HFFc6 (cell line): Measurements from ENCODE around the gene VPS9D1. TPM values are rescaled to one million over a fixed set of nuclear protein-coding genes. Genes with fewer than 3 reads are reported as not detected.
"Not testable (repeated sequence)": the region's sequence is repeated elsewhere in the genome, so short reads cannot be mapped to it uniquely, and the experiment has no call there.

ENCODE experiments used
- DNase-seq: peaks from one replicate; pipeline ENCODE4 v3.0.0-alpha.2; 2018
- H3K27ac Mint-ChIP-seq: 2 replicates; pipeline ENCODE4 v1.8.0; 2020; ENCODE audit warnings: mild to moderate bottlenecking, mixed read lengths
- H3K27me3 Mint-ChIP-seq: 2 replicates; pipeline ENCODE4 v1.8.0; 2021; ENCODE audit warnings: mild to moderate bottlenecking, moderate library complexity, mixed read lengths; ENCODE audit not compliant: insufficient read depth
- H3K36me3 Mint-ChIP-seq: 2 replicates; pipeline ENCODE4 v1.8.0; 2021; ENCODE audit warnings: low read depth, mixed read lengths
- H3K4me1 Mint-ChIP-seq: 2 replicates; pipeline ENCODE4 v1.8.0; 2020; ENCODE audit warnings: low read depth, mixed read lengths
- H3K4me3 Mint-ChIP-seq: 2 replicates; pipeline ENCODE4 v1.8.0; 2020; ENCODE audit warnings: mild to moderate bottlenecking, moderate library complexity, mixed read lengths
- H3K9me3 Mint-ChIP-seq: 2 replicates; pipeline ENCODE4 v1.8.0; 2020; ENCODE audit warnings: mild to moderate bottlenecking, mixed read lengths
- CTCF ChIP-seq: fragments of 200-600 bp; sonication (generic); IDR thresholded peaks from 2 replicates; pipeline ENCODE4 v1.5.0; 2021; ENCODE audit warnings: antibody characterized with exemption, mild to moderate bottlenecking
- total RNA-seq, 6 experiments: library from RNA; stranded (reverse); fragmentation: NEBNext Ultra II Directional; extraction: Animal tissue kit (Norgen Biotek cat#: 25700); gene quantifications; 2 replicates in 1 of 6; 3 replicates in 5 of 6; pipeline ENCODE4 v1.2.3, GENCODE V29; 2021

VPS9D1 gene
- total RNA-seq, 6 experiments from 2014 or later = 12.7 to 19.3 (median 16.1) TPM

- Mint-ChIP-seq H3K9me3 (no peaks in the 10 kb centered on the region), H3K4me1 (peaks cover 6% of the 10 kb centered on the region; the same call in 1 of the 2 replicates), H3K27ac (no peak overlapping the region), H3K36me3 (no peaks in the 10 kb centered on the region; the same call in 1 of the 2 replicates), H3K4me3 (no peak overlapping the region), H3K27me3 (no peaks in the 10 kb centered on the region; the same call in none of the 2 replicates)
- no peak for DNase-seq
- TF ChIP-seq CTCF = no peak
Observed at GRCh38 chr16:89696670-89697128, 24.0 kb downstream of the VPS9D1 start.

DNA sequence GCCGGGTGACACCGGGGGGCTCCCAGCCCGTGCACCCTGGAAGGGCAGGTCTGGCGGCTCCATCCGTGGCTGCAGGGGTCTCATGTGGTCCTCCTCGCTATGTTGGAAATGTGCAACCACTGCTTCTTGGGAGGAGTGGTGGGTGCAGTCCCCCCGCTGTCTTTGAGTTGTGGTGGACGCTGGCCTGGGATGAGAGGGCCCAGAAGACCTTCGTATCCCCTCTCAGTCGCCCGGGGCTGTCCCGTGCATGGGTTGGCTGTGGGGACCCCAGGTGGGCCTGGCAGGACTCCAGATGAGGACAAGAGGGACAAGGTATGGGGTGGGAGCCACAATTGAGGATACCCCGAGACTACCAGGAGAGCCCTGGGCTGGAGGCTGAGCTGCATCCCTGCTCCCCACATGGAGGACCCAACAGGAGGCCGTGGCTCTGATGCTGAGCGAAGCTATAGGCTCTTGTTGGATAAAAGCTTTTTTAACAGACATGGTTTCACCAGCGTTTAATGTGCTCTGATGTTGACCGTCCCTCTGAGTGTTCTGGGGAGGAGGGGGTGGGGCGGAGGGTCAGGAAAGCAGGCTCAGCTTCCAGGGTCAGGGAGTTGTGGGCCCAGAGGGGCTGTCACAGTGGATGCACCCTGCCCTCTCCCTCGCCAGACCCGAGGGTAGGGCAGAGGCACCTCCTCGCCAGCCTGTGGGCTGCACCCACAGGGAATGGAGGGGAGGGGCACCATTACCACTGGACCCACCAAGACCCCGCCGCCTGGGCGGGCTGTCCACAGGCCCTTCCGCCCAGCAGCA, 24.6 kb downstream of the VPS9D1 start:
- H3K36me3 Mint-ChIP-seq = no peaks in the 10 kb centered on the region; the same call in 1 of the 2 replicates
- no peaks in the 10 kb centered on the region for H3K9me3 Mint-ChIP-seq
- no peaks in the 10 kb centered on the region; the same call in none of the 2 replicates for H3K27me3 Mint-ChIP-seq
- H3K27ac Mint-ChIP-seq = no peak overlapping the region
- TF ChIP-seq CTCF = no peak
- no peak for DNase-seq
- H3K4me1 Mint-ChIP-seq = peaks cover 6% of the 10 kb centered on the region; the same call in 1 of the 2 replicates
- H3K4me3 Mint-ChIP-seq = no peak overlapping the region

GRCh38 chr16:89695086-89695874, 25.4 kb downstream of the VPS9D1 start:
- Mint-ChIP-seq H3K9me3 (no peaks in the 10 kb centered on the region), H3K36me3 (no peaks in the 10 kb centered on the region; the same call in 1 of the 2 replicates), H3K4me3 (no peak overlapping the region), H3K27ac (no peak overlapping the region), H3K27me3 (no peaks in the 10 kb centered on the region; the same call in none of the 2 replicates), H3K4me1 (peaks cover 6% of the 10 kb centered on the region; the same call in 1 of the 2 replicates)
- TF ChIP-seq CTCF = no peak
- DNase-seq = no peak

DNA sequence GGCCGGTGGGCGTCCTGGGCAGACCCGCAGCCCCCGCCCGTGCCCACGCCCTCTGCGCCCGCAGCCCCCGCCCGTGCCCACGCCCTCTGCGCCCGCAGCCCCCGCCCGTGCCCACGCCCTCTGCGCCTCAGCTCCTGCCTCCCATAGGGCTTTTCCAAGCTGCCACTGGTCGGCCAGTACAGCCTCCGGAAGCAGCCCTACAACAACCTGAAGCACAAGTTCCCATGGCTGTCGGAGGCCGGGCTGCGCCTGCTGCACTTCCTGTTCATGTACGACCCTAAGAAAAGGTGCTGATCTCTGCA, 26.0 kb downstream of the VPS9D1 start:
- not testable (repeated sequence) for H3K27ac Mint-ChIP-seq, H3K4me3 Mint-ChIP-seq

DNA sequence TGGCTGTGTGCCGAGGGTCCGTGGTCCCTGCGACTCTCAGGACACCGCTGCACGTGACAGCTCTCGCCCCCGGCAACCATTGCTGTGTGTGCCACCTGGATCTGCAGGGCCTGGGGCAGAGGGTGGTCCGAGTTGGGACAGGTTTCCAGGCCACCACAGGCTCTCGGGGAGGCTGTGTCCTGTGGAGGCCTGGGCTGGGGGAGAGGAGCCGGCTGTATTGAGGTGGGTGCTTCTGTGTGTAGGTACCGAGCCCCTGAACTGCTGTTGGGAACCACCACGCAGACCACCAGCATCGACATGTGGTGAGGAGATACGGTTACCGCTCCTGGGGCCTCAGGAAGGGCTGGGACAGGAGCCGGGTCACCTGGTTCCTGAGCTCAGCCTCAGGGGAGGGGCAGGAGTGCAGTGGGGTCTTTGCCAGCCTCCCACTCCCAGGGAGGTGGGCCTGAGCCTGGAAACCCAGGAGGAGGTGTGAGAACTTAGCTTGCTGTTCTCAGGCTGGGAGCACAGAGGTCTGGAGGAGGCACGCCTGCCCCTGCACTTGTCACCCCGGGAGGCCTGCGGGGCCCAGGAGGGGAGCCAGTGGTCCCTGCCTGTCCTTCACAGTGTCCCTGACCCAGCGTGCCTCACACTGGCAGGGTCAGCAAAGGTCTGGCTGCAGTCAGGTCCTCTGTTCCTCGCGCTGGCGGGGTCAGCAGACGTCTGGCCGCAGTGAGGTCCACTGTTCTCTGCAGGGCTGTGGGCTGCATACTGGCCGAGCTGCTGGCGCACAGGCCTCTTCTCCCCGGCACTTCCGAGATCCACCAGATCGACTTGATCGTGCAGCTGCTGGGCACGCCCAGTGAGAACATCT, 26.5 kb downstream of the VPS9D1 start:
- Mint-ChIP-seq H3K27ac (no peak overlapping the region), H3K27me3 (no peaks in the 10 kb centered on the region; the same call in none of the 2 replicates), H3K9me3 (no peaks in the 10 kb centered on the region), H3K4me3 (no peak overlapping the region), H3K36me3 (no peaks in the 10 kb centered on the region; the same call in 1 of the 2 replicates), H3K4me1 (no peaks in the 10 kb centered on the region)
- no peak for TF ChIP-seq CTCF
- no peak for DNase-seq

More for the DNA sequence above, 26.0 kb downstream of the VPS9D1 start:
- H3K4me1 Mint-ChIP-seq, H3K36me3 Mint-ChIP-seq, H3K9me3 Mint-ChIP-seq, H3K27me3 Mint-ChIP-seq, DNase-seq: not testable (repeated sequence)
